Trophoblast cell (in vitro differentiated cells and primary cell): ENCODE data around the gene OGFOD1.

Experiments used
- DNase-seq, 2 donors: peaks; one replicate each; pipeline ENCODE4 v3.0.0-alpha.2; 2016
- H2AFZ ChIP-seq: 2 replicates; pipeline ENCODE4 v1.6.1; 2013; ENCODE audit warnings: low read length, moderate library complexity, mild to moderate bottlenecking; ENCODE audit not compliant: insufficient read depth, poor library complexity
- H2AK5ac ChIP-seq: 2 replicates; pipeline ENCODE4 v1.6.1; 2013; ENCODE audit warnings: mild to moderate bottlenecking, low read length
- H2BK120ac ChIP-seq: 2 replicates; pipeline ENCODE4 v1.6.1; 2013; ENCODE audit warnings: low read length, mild to moderate bottlenecking, moderate library complexity; ENCODE audit not compliant: insufficient read depth, poor library complexity
- H2BK12ac ChIP-seq: 2 replicates; pipeline ENCODE4 v1.6.1; 2013; ENCODE audit warnings: mild to moderate bottlenecking, low read length, moderate library complexity
- H2BK5ac ChIP-seq: 2 replicates; pipeline ENCODE4 v1.6.1; 2013; ENCODE audit warnings: low read length, low read depth, moderate library complexity, mild to moderate bottlenecking; ENCODE audit not compliant: poor library complexity
- H3K14ac ChIP-seq: 2 replicates; pipeline ENCODE4 v1.6.1; 2013; ENCODE audit warnings: mild to moderate bottlenecking, low read length
- H3K18ac ChIP-seq: 2 replicates; pipeline ENCODE4 v1.6.1; 2013; ENCODE audit warnings: mild to moderate bottlenecking, low read length
- H3K23ac ChIP-seq: 2 replicates; pipeline ENCODE4 v1.6.1; 2013; ENCODE audit warnings: low read length
- H3K27ac ChIP-seq: 2 replicates; pipeline ENCODE4 v1.5.1; 2013; ENCODE audit warnings: low read depth, mild to moderate bottlenecking, inconsistent platforms, low read length, moderate library complexity
- H3K27me3 ChIP-seq: 2 replicates; pipeline ENCODE4 v1.6.1; 2013; ENCODE audit warnings: inconsistent platforms, mild to moderate bottlenecking, low read length, moderate library complexity; ENCODE audit not compliant: insufficient read depth
- H3K36me3 ChIP-seq, 2 experiments: 1 replicate in 1 of 2; 2 replicates in 1 of 2; pipeline ENCODE4 v1.6.1; 2013; ENCODE audit warnings: low read length in 2 of 2, mild to moderate bottlenecking in 2 of 2, moderate library complexity in 1 of 2; ENCODE audit not compliant: insufficient read depth in 2 of 2, control insufficient read depth in 1 of 2
- H3K4ac ChIP-seq: 2 replicates; pipeline ENCODE4 v1.6.1; 2013; ENCODE audit warnings: low read depth, mild to moderate bottlenecking, low read length, moderate library complexity
- H3K4me1 ChIP-seq, 2 experiments: 1 replicate in 1 of 2; 2 replicates in 1 of 2; pipeline ENCODE4 v1.6.1; 2013; ENCODE audit warnings: low read length in 2 of 2, mild to moderate bottlenecking in 2 of 2, moderate library complexity in 1 of 2; ENCODE audit not compliant: insufficient read depth in 2 of 2, control insufficient read depth in 1 of 2
- H3K4me2 ChIP-seq: 2 replicates; pipeline ENCODE4 v1.6.1; 2013; ENCODE audit warnings: inconsistent platforms, mild to moderate bottlenecking, low read length, moderate library complexity
- H3K4me3 ChIP-seq: 2 replicates; pipeline ENCODE4 v1.5.1; 2013; ENCODE audit warnings: mild to moderate bottlenecking, low read depth, low read length, inconsistent platforms
- H3K79me1 ChIP-seq: one replicate; pipeline ENCODE4 v1.6.1; 2013; ENCODE audit warnings: low read length
- H3K79me2 ChIP-seq: 2 replicates; pipeline ENCODE4 v1.6.1; 2013; ENCODE audit warnings: low read length, mild to moderate bottlenecking; ENCODE audit not compliant: control insufficient read depth, insufficient read depth, poor library complexity
- H3K9ac ChIP-seq: 2 replicates; pipeline ENCODE4 v1.6.1; 2013; ENCODE audit warnings: mild to moderate bottlenecking, low read length
- H3K9me3 ChIP-seq: 2 replicates; pipeline ENCODE4 v1.6.1; 2013; ENCODE audit warnings: low read depth, mild to moderate bottlenecking, control low read depth, inconsistent platforms, low read length; ENCODE audit not compliant: insufficient read depth
- H4K12ac ChIP-seq: 2 replicates; pipeline ENCODE4 v1.6.1; 2013; ENCODE audit warnings: low read depth, mild to moderate bottlenecking, low read length, moderate library complexity
- H4K8ac ChIP-seq: 2 replicates; pipeline ENCODE4 v1.6.1; 2013; ENCODE audit warnings: low read depth, mild to moderate bottlenecking, low read length, moderate library complexity
- H4K91ac ChIP-seq: one replicate; pipeline ENCODE4 v1.6.1; 2013; ENCODE audit warnings: low read depth, mild to moderate bottlenecking, low read length, moderate library complexity
- WGBS: extraction: QIAGEN DNeasy Blood & Tissue Kit; methylation state at CpG from one replicate; pipeline ENCODE4 v1.1.7; 2013; ENCODE audit warnings: missing lambda C conversion rate; ENCODE audit not compliant: insufficient read length, insufficient coverage; ENCODE audit errors: extremely low coverage; 5-methylcytosine and 5-hydroxymethylcytosine counted together

Gene OGFOD1

GRCh38 chr16:56421313-56421712 is 30.0 kb upstream of the OGFOD1 start:
- no peak overlapping the region for H3K4ac ChIP-seq
- H2BK5ac ChIP-seq = no peak overlapping the region
- DNase-seq = no peak
- WGBS = no CpG with 5 or more reads among the region's 2 CpGs
- H2AFZ ChIP-seq = no peak overlapping the region
- H3K4me1 ChIP-seq = peaks cover 0 to 5% of the 10 kb centered on the region in 2 experiments
- H3K27ac ChIP-seq = no peak overlapping the region
- H3K4me3 ChIP-seq = no peak overlapping the region
- H3K79me2 ChIP-seq = peaks cover 5% of the 10 kb centered on the region
- no peak overlapping the region for H4K91ac ChIP-seq
- H3K14ac ChIP-seq = no peak overlapping the region
- H2BK120ac ChIP-seq = no peak overlapping the region
- no peaks in the 10 kb centered on the region for H3K27me3 ChIP-seq
- no peak overlapping the region for H2AK5ac ChIP-seq
- peaks cover 4% of the 10 kb centered on the region for H3K79me1 ChIP-seq
- H4K8ac ChIP-seq = no peak overlapping the region
- H3K36me3 ChIP-seq = no peaks in the 10 kb centered on the region
- no peak overlapping the region for H3K23ac ChIP-seq
- no peak overlapping the region for H4K12ac ChIP-seq
- H2BK12ac ChIP-seq = no peak overlapping the region
- no peak overlapping the region for H3K18ac ChIP-seq
- H3K4me2 ChIP-seq = no peak overlapping the region
- no peaks in the 10 kb centered on the region for H3K9me3 ChIP-seq
- H3K9ac ChIP-seq = no peak overlapping the region

GRCh38 chr16:56421976-56422669 is 29.2 kb upstream of the OGFOD1 start:
- Histone ChIP-seq H2AFZ (no peak overlapping the region), H2BK120ac (no peak overlapping the region), H2BK5ac (no peak overlapping the region), H3K4me3 (no peak overlapping the region), H4K12ac (no peak overlapping the region), H3K79me2 (peaks cover 5% of the 10 kb centered on the region), H4K8ac (no peak overlapping the region), H3K27me3 (no peaks in the 10 kb centered on the region), H3K4me2 (no peak overlapping the region), H3K36me3 (no peaks in the 10 kb centered on the region), H4K91ac (no peak overlapping the region), H3K23ac (no peak overlapping the region), H3K9ac (no peak overlapping the region), H3K4me1 (peaks cover 0 to 5% of the 10 kb centered on the region in 2 experiments), H2AK5ac (no peak overlapping the region), H3K79me1 (peaks cover 4% of the 10 kb centered on the region), H3K27ac (no peak overlapping the region), H2BK12ac (no peak overlapping the region), H3K9me3 (no peaks in the 10 kb centered on the region), H3K18ac (no peak overlapping the region), H3K4ac (peak overlapping the region; percentile 65), H3K14ac (no peak overlapping the region)
- no CpG with 5 or more reads among the region's 5 CpGs for WGBS
- DNase-seq = no peak

GRCh38 chr16:56422896-56423441 is 28.4 kb upstream of the OGFOD1 start:
- H3K27ac ChIP-seq = no peak overlapping the region
- no peak overlapping the region for H2BK5ac ChIP-seq
- H3K9ac ChIP-seq = no peak overlapping the region
- H3K36me3 ChIP-seq = no peaks in the 10 kb centered on the region
- H4K8ac ChIP-seq = no peak overlapping the region
- H3K79me2 ChIP-seq = peaks cover 5% of the 10 kb centered on the region
- DNase-seq = no peak
- H3K4me3 ChIP-seq = no peak overlapping the region
- peaks cover 0 to 5% of the 10 kb centered on the region in 2 experiments for H3K4me1 ChIP-seq
- no peak overlapping the region for H4K91ac ChIP-seq
- H2BK120ac ChIP-seq = no peak overlapping the region
- no peaks in the 10 kb centered on the region for H3K27me3 ChIP-seq
- H3K4ac ChIP-seq = peak overlapping the region; percentile 29
- no peak overlapping the region for H3K18ac ChIP-seq
- no CpG with 5 or more reads among the region's 4 CpGs for WGBS
- no peak overlapping the region for H3K23ac ChIP-seq
- H2AK5ac ChIP-seq = no peak overlapping the region
- H2AFZ ChIP-seq = no peak overlapping the region
- H4K12ac ChIP-seq = no peak overlapping the region
- no peak overlapping the region for H3K4me2 ChIP-seq
- H3K79me1 ChIP-seq = peaks cover 4% of the 10 kb centered on the region
- H2BK12ac ChIP-seq = no peak overlapping the region
- H3K14ac ChIP-seq = no peak overlapping the region
- no peaks in the 10 kb centered on the region for H3K9me3 ChIP-seq

- Histone ChIP-seq H3K27me3 (no peaks in the 10 kb centered on the region), H2BK5ac (no peak overlapping the region), H2AFZ (no peak overlapping the region), H3K4me2 (peak overlapping the region; percentile 83), H3K79me1 (peaks cover 4% of the 10 kb centered on the region), H3K9ac (no peak overlapping the region), H3K14ac (no peak overlapping the region), H4K12ac (no peak overlapping the region), H3K27ac (no peak overlapping the region), H2BK120ac (no peak overlapping the region), H3K23ac (no peak overlapping the region), H3K18ac (no peak overlapping the region), H4K91ac (no peak overlapping the region), H3K79me2 (peaks cover 5% of the 10 kb centered on the region), H3K36me3 (peaks cover under 1 to 1% of the 10 kb centered on the region in 2 experiments), H4K8ac (no peak overlapping the region), H2BK12ac (no peak overlapping the region), H2AK5ac (no peak overlapping the region), H3K4me3 (peak overlapping the region; percentile 95), H3K9me3 (no peaks in the 10 kb centered on the region), H3K4ac (no peak overlapping the region), H3K4me1 (peaks cover 0 to 5% of the 10 kb centered on the region in 2 experiments)
- no CpG with 5 or more reads among the region's 7 CpGs for WGBS
- DNase-seq = peak in 1 of 2 donors; percentile 41
Measured at GRCh38 chr16:56423584-56424403, 27.6 kb upstream of the OGFOD1 start.
